ENCODE results near the gene RFX4. TPM values are rescaled to one million over a fixed set of nuclear protein-coding genes. Genes with fewer than 3 reads are reported as not detected.

RFX4 gene
- total RNA-seq, 6 experiments from 2014 or later = not detected

GRCh38 chr12:106582249-106582591 is 584 bp upstream of the RFX4 start:
- TF ChIP-seq CTCF (IDR thresholded peaks at IDR 0.05) = no peak
- Mint-ChIP-seq H3K9me3 (no peaks in the 10 kb centered on the region), H3K27ac (no peak overlapping the region), H3K4me3 (no peak overlapping the region), H3K36me3 (ENCODE audit: low read depth) (no peaks in the 10 kb centered on the region), H3K27me3 (ENCODE audit: insufficient read depth) (peaks cover 40% of the 10 kb centered on the region), H3K4me1 (ENCODE audit: low read depth) (peaks cover 6% of the 10 kb centered on the region; the same call in 1 of the 2 replicates)
- DNase-seq = no peak

- no peak for TF ChIP-seq CTCF (IDR thresholded peaks at IDR 0.05)
- no peak overlapping the region for H3K27ac Mint-ChIP-seq
- no peaks in the 10 kb centered on the region for H3K9me3 Mint-ChIP-seq
- DNase-seq = no peak
- H3K4me1 Mint-ChIP-seq (ENCODE audit: low read depth) = peaks cover 6% of the 10 kb centered on the region; the same call in 1 of the 2 replicates
- no peaks in the 10 kb centered on the region for H3K36me3 Mint-ChIP-seq (ENCODE audit: low read depth)
- H3K27me3 Mint-ChIP-seq (ENCODE audit: insufficient read depth) = peaks cover 43% of the 10 kb centered on the region
- H3K4me3 Mint-ChIP-seq = peak overlapping the region; percentile 28
Observed at GRCh38 chr12:106583242-106584103, 669 bp downstream of the RFX4 start.

GRCh38 chr12:106584104-106585064 is 1.6 kb downstream of the RFX4 start:
- Mint-ChIP-seq H3K9me3 (no peaks in the 10 kb centered on the region), H3K27me3 (ENCODE audit: insufficient read depth) (peaks cover 50% of the 10 kb centered on the region), H3K27ac (no peak overlapping the region), H3K4me1 (ENCODE audit: low read depth) (peaks cover 6% of the 10 kb centered on the region; the same call in 1 of the 2 replicates), H3K36me3 (ENCODE audit: low read depth) (no peaks in the 10 kb centered on the region), H3K4me3 (no peak overlapping the region)
- TF ChIP-seq CTCF (IDR thresholded peaks at IDR 0.05) = no peak
- no peak for DNase-seq

GRCh38 chr12:106585105-106585520 is 2.3 kb downstream of the RFX4 start:
- Mint-ChIP-seq H3K27me3 (ENCODE audit: insufficient read depth) (peaks cover 47% of the 10 kb centered on the region), H3K4me1 (ENCODE audit: low read depth) (peaks cover 6% of the 10 kb centered on the region; the same call in 1 of the 2 replicates), H3K27ac (no peak overlapping the region), H3K36me3 (ENCODE audit: low read depth) (no peaks in the 10 kb centered on the region), H3K9me3 (no peaks in the 10 kb centered on the region), H3K4me3 (no peak overlapping the region)
- no peak for TF ChIP-seq CTCF (IDR thresholded peaks at IDR 0.05)
- no peak for DNase-seq

- H3K27me3 Mint-ChIP-seq (ENCODE audit: insufficient read depth) = peaks cover 48% of the 10 kb centered on the region
- no peaks in the 10 kb centered on the region for H3K36me3 Mint-ChIP-seq (ENCODE audit: low read depth)
- peaks cover 6% of the 10 kb centered on the region; the same call in 1 of the 2 replicates for H3K4me1 Mint-ChIP-seq (ENCODE audit: low read depth)
- DNase-seq = no peak
- no peaks in the 10 kb centered on the region for H3K9me3 Mint-ChIP-seq
- H3K27ac Mint-ChIP-seq = no peak overlapping the region
- no peak for TF ChIP-seq CTCF (IDR thresholded peaks at IDR 0.05)
- H3K4me3 Mint-ChIP-seq = no peak overlapping the region
Observed at GRCh38 chr12:106585521-106586277, 2.9 kb downstream of the RFX4 start.
